Fibroblast of mammary gland (primary cell): ENCODE results near the gene MRPL16.
"Not testable (repeated sequence)": the region's sequence is repeated elsewhere in the genome, so short reads cannot be mapped to it uniquely, and the experiment has no call there.

Source experiments
- DNase-seq: peaks from one replicate; pipeline ENCODE4 v3.0.0-alpha.2; 2010; ENCODE audit warnings: low read depth
- H3K4me3 ChIP-seq: 2 replicates; pipeline ENCODE4 v1.5.1; 2011; ENCODE audit warnings: low read depth, mild to moderate bottlenecking, low read length, moderate library complexity; ENCODE audit not compliant: control insufficient read depth
- TF ChIP-seq, protein P1 (sequence below): conservative IDR thresholded peaks from 2 replicates; pipeline ENCODE4 v1.5.1; 2011; ENCODE audit warnings: low read depth, low read length, inconsistent platforms; ENCODE audit not compliant: control insufficient read depth, insufficient read depth

MRPL16 gene

DNA sequence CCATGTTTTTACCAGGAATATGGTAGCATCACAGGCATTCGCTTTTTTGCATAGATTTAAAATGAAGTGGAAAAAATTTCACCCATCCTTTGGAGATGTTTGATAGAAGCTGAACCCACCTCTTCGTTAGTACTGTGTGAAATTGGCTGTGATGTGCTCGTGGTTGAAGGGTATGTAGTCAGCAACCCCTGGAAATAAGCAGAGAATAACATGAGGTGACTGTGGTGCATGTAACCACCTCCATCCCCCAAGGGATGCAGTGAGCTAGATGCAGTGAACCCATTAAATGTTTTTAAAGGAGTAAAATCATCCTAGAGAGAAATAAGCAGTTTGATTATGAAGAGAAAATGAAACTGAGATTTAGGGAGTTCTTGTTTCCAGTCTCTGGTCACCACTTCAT lies 18.8 kb upstream of the MRPL16 start:
- no peak for DNase-seq
- no peak overlapping the region for H3K4me3 ChIP-seq
- TF ChIP-seq, protein P1, sequence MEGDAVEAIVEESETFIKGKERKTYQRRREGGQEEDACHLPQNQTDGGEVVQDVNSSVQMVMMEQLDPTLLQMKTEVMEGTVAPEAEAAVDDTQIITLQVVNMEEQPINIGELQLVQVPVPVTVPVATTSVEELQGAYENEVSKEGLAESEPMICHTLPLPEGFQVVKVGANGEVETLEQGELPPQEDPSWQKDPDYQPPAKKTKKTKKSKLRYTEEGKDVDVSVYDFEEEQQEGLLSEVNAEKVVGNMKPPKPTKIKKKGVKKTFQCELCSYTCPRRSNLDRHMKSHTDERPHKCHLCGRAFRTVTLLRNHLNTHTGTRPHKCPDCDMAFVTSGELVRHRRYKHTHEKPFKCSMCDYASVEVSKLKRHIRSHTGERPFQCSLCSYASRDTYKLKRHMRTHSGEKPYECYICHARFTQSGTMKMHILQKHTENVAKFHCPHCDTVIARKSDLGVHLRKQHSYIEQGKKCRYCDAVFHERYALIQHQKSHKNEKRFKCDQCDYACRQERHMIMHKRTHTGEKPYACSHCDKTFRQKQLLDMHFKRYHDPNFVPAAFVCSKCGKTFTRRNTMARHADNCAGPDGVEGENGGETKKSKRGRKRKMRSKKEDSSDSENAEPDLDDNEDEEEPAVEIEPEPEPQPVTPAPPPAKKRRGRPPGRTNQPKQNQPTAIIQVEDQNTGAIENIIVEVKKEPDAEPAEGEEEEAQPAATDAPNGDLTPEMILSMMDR: no peak

- TF ChIP-seq, protein P1: peak; percentile 60
- DNase-seq: peak; percentile 66
- H3K4me3 ChIP-seq: no peak overlapping the region
These were observed 12.5 kb upstream of the MRPL16 start for GRCh38 chr11:59822989-59823566.

- TF ChIP-seq, protein P1: no peak
- DNase-seq: no peak
- no peak overlapping the region for H3K4me3 ChIP-seq
These were observed 8.0 kb upstream of the MRPL16 start for GRCh38 chr11:59818572-59818971.

DNA sequence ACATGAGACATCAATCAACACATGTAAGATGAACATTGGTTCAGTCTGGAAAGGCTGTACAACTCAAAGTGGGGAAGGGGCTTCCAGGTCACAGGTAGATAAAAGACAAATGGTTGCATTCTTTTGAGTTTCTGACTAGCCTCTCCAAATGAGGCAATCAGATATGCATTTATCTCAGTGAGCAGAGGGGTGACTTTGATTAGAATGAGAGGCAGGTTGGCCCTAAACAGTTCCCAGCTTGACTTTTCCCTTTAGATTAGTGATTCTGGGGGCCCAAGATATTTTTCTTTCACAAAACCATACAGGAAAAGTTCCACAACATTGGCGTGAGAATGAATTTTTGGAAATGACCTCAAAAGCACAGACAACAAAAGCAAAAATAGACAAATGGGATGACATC lies 5.9 kb upstream of the MRPL16 start:
- not testable (repeated sequence) for DNase-seq, H3K4me3 ChIP-seq

- no peak for DNase-seq
- no peak overlapping the region for H3K4me3 ChIP-seq
- TF ChIP-seq, protein P1: no peak
These were observed 5.2 kb upstream of the MRPL16 start for GRCh38 chr11:59815754-59816153.

GRCh38 chr11:59814021-59814420 lies 3.4 kb upstream of the MRPL16 start:
- H3K4me3 ChIP-seq: no peak overlapping the region
- TF ChIP-seq, protein P1: no peak
- no peak for DNase-seq

GRCh38 chr11:59813364-59813763 lies 2.8 kb upstream of the MRPL16 start:
- DNase-seq: no peak
- TF ChIP-seq, protein P1: no peak
- no peak overlapping the region for H3K4me3 ChIP-seq
